Pancreas (tissue), 10 donors: ENCODE results near the gene RHBDF1. TPM values are rescaled to one million over a fixed set of nuclear protein-coding genes. Genes with fewer than 3 reads are reported as not detected.

Source experiments
- ATAC-seq, 4 donors: fragments of 200-7000 bp; cut with Tn5 transposase; one replicate each; pipeline versions ENCODE4 v1.8.0 to v1.9.1; 2020; ENCODE audit warnings: mild to moderate bottlenecking in 4 of 4, moderate library complexity in 4 of 4
- DNase-seq, 6 donors: peaks; one replicate each; pipeline ENCODE4 v3.0.0-alpha.2; 2020
- FAIRE-seq: peaks from 2 replicates; lab custom pipeline; 2012; peaks lifted over from hg19 to GRCh38; lab: Jason Lieb, UNC
- H3K27ac ChIP-seq, 4 donors: fragments of 200-600 bp; sonication (generic); 1 replicate in 3 of 4; 2 replicates in 1 of 4; pipeline versions ENCODE4 v1.5.0 to v1.8.0; 2020
- H3K27me3 ChIP-seq, 4 donors: fragments of 200-600 bp; one replicate each; pipeline ENCODE4 v1.8.0; 2021
- H3K36me3 ChIP-seq, 3 donors: fragments of 200-600 bp; sonication (generic) in 1 of 3; one replicate each; pipeline versions ENCODE4 v1.5.0 to v1.8.0; 2020 to 2021
- H3K4me1 ChIP-seq, 3 donors: fragments of 200-600 bp; one replicate each; pipeline ENCODE4 v1.8.0; 2021
- H3K4me3 ChIP-seq, 4 donors: fragments of 200-600 bp; sonication (generic) in 2 of 4; one replicate each; pipeline versions ENCODE4 v1.5.0 to v1.8.0; 2020 to 2021
- H3K9me3 ChIP-seq, 4 donors: fragments of 200-600 bp; one replicate each; pipeline ENCODE4 v1.8.0; 2021
- CTCF ChIP-seq, 4 donors: fragments of 200-600 bp; sonication (generic) in 3 of 4; IDR thresholded peaks; one replicate each; pipeline versions ENCODE4 v1.5.0 to v1.8.0; 2021; ENCODE audit warnings: antibody characterized with exemption in 4 of 4
- WGBS, 2 donors: extraction: QIAGEN DNeasy Blood & Tissue Kit; methylation state at CpG; one replicate each; pipeline ENCODE4 v1.1.7; 2013; 5-methylcytosine and 5-hydroxymethylcytosine counted together
- intact Hi-C, 3 donors: fragments of 100-400 bp; cut with DNase I; formaldehyde crosslinking; loops; one replicate each; pipeline versions ENCODE4 v1.11.1 to v1.14.2; 2022
- polyA plus RNA-seq, 2 donors: library from polyadenylated mRNA; stranded (reverse); fragments of 200-250 nt; gene quantifications; one replicate each; pipeline ENCODE4 v1.2.3, GENCODE V29; 2013
- total RNA-seq, 6 donors: library from RNA; stranded (reverse); fragmentation: NEBNext Ultra II Directional in 4 of 6; extraction: Animal tissue kit (Norgen Biotek cat#: 25700) in 4 of 6; gene quantifications; one replicate each; pipeline versions ENCODE4 v1.2.1 to v1.2.4, GENCODE V29; 2021 to 2023
- donor health status: healthy with polysubstance abuse.
- donor health status: DM: no; HTN: no; CAD: no; lungs with moderate emphysema.
- donor health status: DM: no; HTN: no; CAD: no.
- donor health status: control.
- donor health status: control.
- donor health status: Bipolar disorder and iron deficiency.
- donor health status: DM: yes; HTN: yes; CAD: no.
- donor health status: DM: no; HTN: no; CAD: no.
- donor health status: DM: no; HTN: no; CAD: no.
- donor health status: DM: yes; HTN: yes; CAD: no.

RHBDF1 gene
- total and polyA plus RNA-seq, 8 donors, result 7.3 to 56.3 (median 12.4) TPM

- H3K27me3 ChIP-seq, result no peaks in the 10 kb centered on the region
These were observed 10.6 kb downstream of the RHBDF1 start for GRCh38 chr16:61879-62281.

GRCh38 chr16:60929-61878 lies 11.2 kb downstream of the RHBDF1 start:
- H3K9me3 ChIP-seq, result no peaks in the 10 kb centered on the region
- no peak for TF ChIP-seq CTCF (IDR thresholded peaks at IDR 0.05)
- DNase-seq (peak in 4 of 6 donors; percentile 13 to 74 (median 42)), FAIRE-seq (no peak), ATAC-seq (no peak)
- no peak overlapping the region for H3K4me3 ChIP-seq
- no peaks in the 10 kb centered on the region for H3K27me3 ChIP-seq
- 85 to 87% methylated on average over 87 to 89 of the region's 89 CpGs for WGBS, 2 donors
- H3K4me1 ChIP-seq, result no peaks in the 10 kb centered on the region
- peaks cover 0 to 27% (median 3%) of the 10 kb centered on the region in 3 donors for H3K36me3 ChIP-seq
- no peak overlapping the region for H3K27ac ChIP-seq
- intact Hi-C loops, result no loop called here

More at GRCh38 chr16:61879-62281, 10.6 kb downstream of the RHBDF1 start:
- 94% methylated on average over 32 of the region's 32 CpGs for WGBS, 2 donors
- Histone ChIP-seq H3K9me3 (no peaks in the 10 kb centered on the region), H3K4me1 (no peaks in the 10 kb centered on the region), H3K27ac (no peak overlapping the region), H3K4me3 (no peak overlapping the region), H3K36me3 (peaks cover 0 to 27% (median 3%) of the 10 kb centered on the region in 3 donors)
- no peak for TF ChIP-seq CTCF (IDR thresholded peaks at IDR 0.05)
- ATAC-seq, result no peak
- DNase-seq, result peak in 4 of 6 donors; percentile 13 to 60 (median 33)
- intact Hi-C loops, result no loop called here
- FAIRE-seq, result no peak

GRCh38 chr16:60166-60565 lies 12.3 kb downstream of the RHBDF1 start:
- Histone ChIP-seq H3K36me3 (peaks cover 0 to 27% (median 3%) of the 10 kb centered on the region in 3 donors), H3K27me3 (no peaks in the 10 kb centered on the region)

GRCh38 chr16:59440-60059 lies 12.9 kb downstream of the RHBDF1 start:
- intact Hi-C loops, result no loop called here
- no peak for TF ChIP-seq CTCF (IDR thresholded peaks at IDR 0.05)
- Histone ChIP-seq H3K27ac (no peak overlapping the region), H3K4me1 (peaks cover 0 to under 1% (median 0%) of the 10 kb centered on the region in 3 donors), H3K4me3 (no peak overlapping the region), H3K9me3 (no peaks in the 10 kb centered on the region), H3K36me3 (peaks cover 0 to 27% (median 3%) of the 10 kb centered on the region in 3 donors), H3K27me3 (no peaks in the 10 kb centered on the region)
- WGBS, 2 donors, result 81 to 89% methylated on average over 14 of the region's 14 CpGs
- no peak for FAIRE-seq
- DNase-seq, result peak in 2 of 6 donors; percentile 6 to 9
- ATAC-seq, result no peak

More at GRCh38 chr16:60166-60565, 12.3 kb downstream of the RHBDF1 start:
- FAIRE-seq (no peak), ATAC-seq (no peak), DNase-seq (peak in 4 of 6 donors; percentile 15 to 54 (median 40))
- H3K4me3 ChIP-seq, result no peak overlapping the region
- H3K4me1 ChIP-seq, result no peaks in the 10 kb centered on the region
- no peak for TF ChIP-seq CTCF (IDR thresholded peaks at IDR 0.05)
- intact Hi-C loops, result no loop called here
- H3K9me3 ChIP-seq, result no peaks in the 10 kb centered on the region
- no peak overlapping the region for H3K27ac ChIP-seq
- 74 to 75% methylated on average over 11 of the region's 11 CpGs for WGBS, 2 donors
